ENCODE results near the gene MTRF1. TPM values are rescaled to one million over a fixed set of nuclear protein-coding genes. Genes with fewer than 3 reads are reported as not detected.

MTRF1 gene
- total RNA-seq, 3 donors from 2014 or later, result 13.4 to 15.5 (median 14.6) TPM

DNA sequence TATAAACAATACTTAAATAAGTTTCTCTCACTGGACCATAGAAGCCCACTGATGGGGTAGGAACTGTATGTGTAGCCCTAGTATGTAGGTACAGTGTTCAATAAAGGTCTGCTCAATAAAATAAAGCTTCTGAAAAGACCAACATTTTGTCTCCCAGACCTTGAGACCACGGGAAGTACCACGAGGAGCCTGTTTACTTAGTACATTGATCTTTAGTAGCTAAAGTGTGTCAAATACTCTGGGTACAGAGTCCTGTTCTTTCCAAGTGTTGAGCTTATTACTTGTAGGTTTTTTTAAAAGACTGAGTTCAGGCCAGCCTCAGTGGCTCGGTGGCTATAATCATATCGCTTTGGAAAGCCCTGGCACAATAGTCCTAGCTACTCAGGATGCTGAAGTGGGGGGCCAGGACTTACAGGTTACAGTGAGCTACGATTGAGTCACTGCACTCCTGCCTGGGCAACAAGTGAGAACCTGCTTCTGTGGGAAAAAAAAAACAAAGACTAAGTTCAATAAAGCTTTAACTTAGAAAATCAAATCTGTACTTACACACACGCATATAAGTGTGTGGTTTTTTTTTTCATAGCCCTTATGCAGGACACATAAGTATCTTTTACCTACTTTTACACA is 3.4 kb downstream of the MTRF1 start:
- Histone ChIP-seq H3K4me3 (no peak overlapping the region), H3K4me1 (ENCODE audit: low read depth) (no peaks in the 10 kb centered on the region), H3K36me3 (ENCODE audit: low read depth) (no peaks in the 10 kb centered on the region), H3K9me3 (no peaks in the 10 kb centered on the region)
- TF ChIP-seq CTCF (IDR thresholded peaks at IDR 0.05), result no peak
- ATAC-seq, result no peak
- intact Hi-C loops (cut with DNase I, micrococcal nuclease), result no loop called here
- no peak for DNase-seq

DNA sequence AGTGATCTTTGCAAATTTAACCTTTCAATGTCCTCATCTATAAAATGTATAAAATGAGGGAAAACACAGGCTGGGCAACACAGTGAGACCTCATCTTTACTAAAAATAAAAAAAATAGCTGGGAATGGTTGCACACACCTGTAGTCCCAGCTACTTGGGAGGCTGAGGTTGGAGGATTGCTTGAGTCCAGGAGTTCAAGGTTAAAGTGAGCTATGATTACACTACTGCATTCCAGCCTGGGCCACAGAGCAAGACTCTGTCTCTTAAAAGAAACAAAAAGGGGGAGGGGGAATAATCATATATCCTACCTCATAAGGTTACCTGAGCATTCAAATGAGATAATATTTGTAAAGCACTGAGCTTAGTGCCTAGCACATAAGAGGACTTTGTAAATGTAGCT is 5.8 kb downstream of the MTRF1 start:
- intact Hi-C loops (cut with DNase I, micrococcal nuclease), result no loop called here
- H3K36me3 ChIP-seq (ENCODE audit: low read depth), result no peaks in the 10 kb centered on the region

DNA sequence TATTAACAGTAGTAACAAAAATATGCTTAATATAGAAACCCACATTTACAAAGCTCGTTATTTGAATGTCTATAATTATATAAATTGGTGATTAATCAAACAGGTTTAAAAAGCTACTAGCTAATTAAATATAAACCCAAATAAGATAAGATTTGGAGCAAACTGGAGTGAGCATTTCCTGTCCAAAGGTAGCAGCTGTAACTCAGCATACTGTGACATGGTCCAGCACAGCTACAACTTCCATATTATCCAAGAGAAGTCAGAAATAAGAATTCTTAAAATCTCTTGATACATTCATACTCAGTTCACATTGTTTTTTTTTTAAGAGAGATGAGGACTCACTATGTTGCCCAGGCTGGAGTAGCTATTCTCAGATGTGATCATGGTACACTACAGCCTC is 8.5 kb downstream of the MTRF1 start:
- Histone ChIP-seq H3K9me3 (no peaks in the 10 kb centered on the region), H3K4me3 (no peak overlapping the region), H3K36me3 (ENCODE audit: low read depth) (no peaks in the 10 kb centered on the region), H3K4me1 (ENCODE audit: low read depth) (no peaks in the 10 kb centered on the region)
- ATAC-seq (no peak), DNase-seq (no peak)
- TF ChIP-seq CTCF (IDR thresholded peaks at IDR 0.05), result no peak
- intact Hi-C loops (cut with DNase I, micrococcal nuclease), result no loop called here

More for the DNA sequence above, 5.8 kb downstream of the MTRF1 start:
- H3K9me3 ChIP-seq, result no peaks in the 10 kb centered on the region
- no peak for DNase-seq
- no peak overlapping the region for H3K4me3 ChIP-seq
- no peak for ATAC-seq
- no peak for TF ChIP-seq CTCF (IDR thresholded peaks at IDR 0.05)
- no peaks in the 10 kb centered on the region for H3K4me1 ChIP-seq (ENCODE audit: low read depth)

GRCh38 chr13:41250993-41251392 is 12.4 kb downstream of the MTRF1 start:
- Histone ChIP-seq H3K9me3 (no peaks in the 10 kb centered on the region), H3K4me1 (ENCODE audit: low read depth) (no peaks in the 10 kb centered on the region), H3K36me3 (ENCODE audit: low read depth) (no peaks in the 10 kb centered on the region), H3K4me3 (no peak overlapping the region)
- TF ChIP-seq CTCF (IDR thresholded peaks at IDR 0.05), result no peak
- DNase-seq, result no peak
- ATAC-seq, result no peak
- intact Hi-C loops (cut with DNase I, micrococcal nuclease), result no loop called here

GRCh38 chr13:41246969-41247680 is 16.3 kb downstream of the MTRF1 start:
- intact Hi-C loops (cut with DNase I, micrococcal nuclease), result no loop called here
- no peak overlapping the region for H3K4me3 ChIP-seq
- no peaks in the 10 kb centered on the region for H3K9me3 ChIP-seq
- H3K4me1 ChIP-seq (ENCODE audit: low read depth), result no peaks in the 10 kb centered on the region
- no peak for TF ChIP-seq CTCF (IDR thresholded peaks at IDR 0.05)
- ATAC-seq (no peak), DNase-seq (no peak)
- no peaks in the 10 kb centered on the region for H3K36me3 ChIP-seq (ENCODE audit: low read depth)

Measured in mucosa of descending colon (tissue), 3 donors.